GM12878 (cell line): ENCODE results near the gene ST7. TPM values are rescaled to one million over a fixed set of nuclear protein-coding genes. Genes with fewer than 3 reads are reported as not detected.

Experiments used
- ATAC-seq: fragments of 200-7000 bp; cut with Tn5 transposase; 3 replicates; pipeline ENCODE4 v1.9.1; 2020; ENCODE audit warnings: mild to moderate bottlenecking, moderate library complexity
- BruUV-seq: library from RNA; stranded (reverse); fragments of 400-500 nt; replicated peaks from 2 replicates; lab custom pipeline; 2021; lab: Mats Ljungman, UMichigan
- CTCF ChIA-PET: fragments of 300-600 bp; sonication (Branson Sonifier 250); formaldehyde crosslinking; extraction: SDS; loops from one replicate; lab custom pipeline; 2021; ENCODE audit warnings: inconsistent platforms; lab: Yijun Ruan, JAX
- POLR2A ChIA-PET: fragments of 350-600 bp; formaldehyde crosslinking; extraction: SDS; loops from one replicate; lab custom pipeline; 2021; ENCODE audit warnings: inconsistent platforms; lab: Charles Lee
- RAD21 ChIA-PET: fragments of 300-600 bp; sonication (Branson Sonifier 250); formaldehyde crosslinking; loops from one replicate; lab custom pipeline; 2023; ENCODE audit warnings: antibody characterized with exemption; ENCODE audit not compliant: unreplicated experiment; lab: Charles Lee
- SMC1A ChIA-PET: fragments of 300-600 bp; sonication (Branson Sonifier 250); formaldehyde crosslinking; loops from one replicate; lab custom pipeline; 2023; ENCODE audit not compliant: unreplicated experiment, uncharacterized antibody; lab: Charles Lee
- DNase-seq: peaks from one replicate; pipeline ENCODE4 v3.0.0-alpha.2; 2011; ENCODE audit warnings: low read depth, low spot score
- FAIRE-seq: peaks from 3 replicates; lab custom pipeline; 2011; peaks lifted over from hg19 to GRCh38; lab: Jason Lieb, UNC
- H2AFZ ChIP-seq: 2 replicates; pipeline ENCODE4 v1.6.0; 2011; ENCODE audit warnings: low read depth, low read length, control low read depth; ENCODE audit not compliant: control insufficient read depth
- H3K27ac ChIP-seq: 2 replicates; pipeline ENCODE4 v1.5.1; 2011; ENCODE audit warnings: control low read depth; ENCODE audit not compliant: control insufficient read depth, insufficient read depth
- H3K27me3 ChIP-seq, 2 experiments: replicated peaks in 1 of 2; 2 replicates each; pipeline versions ENCODE4 v1.6.0 to v1.6.1; 2011; ENCODE audit warnings: low read length in 1 of 2; ENCODE audit not compliant: control insufficient read depth in 2 of 2, insufficient read depth in 2 of 2
- H3K36me3 ChIP-seq, 2 experiments: 2 replicates each; pipeline ENCODE4 v1.5.1; 2011; ENCODE audit warnings: low read length in 1 of 2; ENCODE audit not compliant: control insufficient read depth in 2 of 2, insufficient read depth in 2 of 2
- H3K4me1 ChIP-seq: 2 replicates; pipeline ENCODE4 v1.6.1; 2011; ENCODE audit warnings: mild to moderate bottlenecking, low read length, moderate library complexity, mixed read lengths; ENCODE audit not compliant: control insufficient read depth, insufficient read depth
- H3K4me2 ChIP-seq: 2 replicates; pipeline ENCODE4 v1.6.0; 2011; ENCODE audit warnings: control low read depth; ENCODE audit not compliant: control insufficient read depth, insufficient read depth
- H3K4me3 ChIP-seq: fragments of 200-600 bp; sonication (generic); 2 replicates; pipeline ENCODE4 v1.5.1; 2016
- H3K79me2 ChIP-seq: 2 replicates; pipeline ENCODE4 v1.6.0; 2011; ENCODE audit warnings: low read length; ENCODE audit not compliant: control insufficient read depth, insufficient read depth
- H3K9ac ChIP-seq: 2 replicates; pipeline ENCODE4 v1.8.0; 2011; ENCODE audit warnings: low read length, control low read depth, mixed read lengths; ENCODE audit not compliant: control insufficient read depth, insufficient read depth
- H3K9me3 ChIP-seq: replicated peaks from 3 replicates; pipeline ENCODE4 v1.5.1; 2011; ENCODE audit warnings: mild to moderate bottlenecking, low read length; ENCODE audit not compliant: control insufficient read depth, insufficient read depth
- H4K20me1 ChIP-seq: 2 replicates; pipeline ENCODE4 v1.6.0; 2011; ENCODE audit not compliant: control insufficient read depth, insufficient read depth
- CTCF ChIP-seq, 3 experiments: IDR thresholded peaks in 2 of 3; conservative IDR thresholded peaks in 1 of 3; 2 replicates each; pipeline ENCODE4 v1.5.1; 2011; ENCODE audit warnings: low read depth in 3 of 3, low read length in 3 of 3, mild to moderate bottlenecking in 3 of 3, control low read depth in 2 of 3, moderate library complexity in 2 of 3, inconsistent platforms in 1 of 3, mixed read lengths in 1 of 3; ENCODE audit not compliant: control insufficient read depth in 2 of 3, insufficient read depth in 1 of 3; ENCODE audit errors: extremely low read depth in 1 of 3
- EP300 ChIP-seq, 2 experiments: fragments of 150-350 bp in 1 of 2; IDR thresholded peaks; 2 replicates each; pipeline ENCODE4 v1.6.1; 2011 to 2012; ENCODE audit warnings: low read depth in 2 of 2, low read length in 2 of 2, borderline replicate concordance in 1 of 2, improper control_type of control experiment in 1 of 2, inconsistent platforms in 1 of 2; ENCODE audit not compliant: control insufficient read depth in 1 of 2
- ESRRA ChIP-seq: IDR thresholded peaks from 2 replicates; pipeline ENCODE4 v1.6.1; 2012; ENCODE audit warnings: mild to moderate bottlenecking, low read length, improper control_type of control experiment
- FOXM1 ChIP-seq: IDR thresholded peaks from 2 replicates; pipeline ENCODE4 v1.6.1; 2012; ENCODE audit warnings: low read depth, mild to moderate bottlenecking, inconsistent platforms, low read length, moderate library complexity
- HCFC1 ChIP-seq: fragments of 150-350 bp; IDR thresholded peaks from 2 replicates; pipeline ENCODE4 v1.6.1; 2014; ENCODE audit warnings: low read length
- SMARCA5 ChIP-seq: fragments of 450-650 bp; IDR thresholded peaks from 2 replicates; pipeline ENCODE4 v1.6.1; 2017; ENCODE audit warnings: mild to moderate bottlenecking
- SREBF2 ChIP-seq: IDR thresholded peaks from 2 replicates; pipeline ENCODE4 v1.6.1; 2012; ENCODE audit warnings: mild to moderate bottlenecking, low read length
- ZBTB40 ChIP-seq: fragments of 450-650 bp; IDR thresholded peaks from 2 replicates; pipeline ENCODE4 v1.6.1; 2016; ENCODE audit warnings: mild to moderate bottlenecking, moderate library complexity, borderline replicate concordance
- ZNF384 ChIP-seq: IDR thresholded peaks from 2 replicates; pipeline ENCODE4 v1.6.1; 2012; ENCODE audit warnings: low read depth, mild to moderate bottlenecking, low read length, improper control_type of control experiment, borderline replicate concordance
- WGBS: methylation state at CpG from one replicate; pipeline ENCODE4 v1.1.6; 2016; ENCODE audit warnings: low lambda C conversion rate; ENCODE audit not compliant: insufficient replicate concordance, insufficient coverage; ENCODE audit errors: missing lambda C conversion rate; 5-methylcytosine and 5-hydroxymethylcytosine counted together
- in situ Hi-C: fragments of 300-500 bp; cut with MboI; formaldehyde crosslinking; loops from 9 replicates; pipeline ENCODE4 v1.14.3; 2018; ENCODE audit warnings: mixed read lengths
- intact Hi-C: fragments of 100-400 bp; cut with micrococcal nuclease; formaldehyde crosslinking; loops from one replicate; pipeline ENCODE4 v1.14.2; 2022; ENCODE audit not compliant: unreplicated experiment
- polyA plus RNA-seq, 11 experiments: library from polyadenylated mRNA; depleted of rRNA in 4 of 11; unstranded in 6 of 11; stranded (reverse) in 5 of 11; fragments of >200 nt; fragmentation: Nextera tagmentation in 4 of 11; fragmentation: Illumina TruSeq in 1 of 11; extraction: Ambion mirVana in 4 of 11; extraction: Trizol in 1 of 11; gene quantifications; 1 replicate in 1 of 11; 2 replicates in 10 of 11; pipeline versions ENCODE4 v1.2.1 to v1.2.3, GENCODE V29; 2011 to 2016; ENCODE audit warnings: inconsistent platforms in 2 of 11, missing spikeins in 2 of 11, low read depth in 1 of 11
- total RNA-seq, 4 experiments: library from RNA; depleted of rRNA in 3 of 4; stranded (reverse); fragments of >200 nt in 3 of 4; fragmentation: Illumina TruSeq in 1 of 4; extraction: Trizol in 1 of 4; gene quantifications; 2 replicates each; pipeline versions ENCODE4 v1.2.1 to v1.2.3, GENCODE V29; 2013 to 2021

Gene ST7
- total and polyA plus RNA-seq, 10 of the 15 experiments (the other 5 are each of a cell fraction or from before 2014, with no cell fraction given): 27.7 to 76.4 (median 53.6) TPM

- no peak for ATAC-seq
- Histone ChIP-seq H3K27me3 (no peaks in the 10 kb centered on the region), H3K9me3 (no peaks in the 10 kb centered on the region), H3K4me3 (no peak overlapping the region), H3K4me2 (no peak overlapping the region), H3K27ac (no peak overlapping the region), H4K20me1 (no peaks in the 10 kb centered on the region), H3K36me3 (peaks cover 1 to 26% of the 10 kb centered on the region in 2 experiments; a peak in 3 of 4 replicates), H3K4me1 (no peaks in the 10 kb centered on the region), H2AFZ (no peak overlapping the region), H3K9ac (no peak overlapping the region), H3K79me2 (no peaks in the 10 kb centered on the region)
- 98% methylated on average over 6 of the region's 6 CpGs for WGBS
- ChIA-PET CTCF (no interaction called here), POLR2A (no interaction called here), RAD21 (interaction anchor here (0.7 kb wide), 1 partner anchor 105 kb away, joined by 6 read pairs; no protein-coding TSS in a partner anchor), SMC1A (interaction anchor here (0.9 kb wide), 1 partner anchor 23 kb away, joined by 3 read pairs; no protein-coding TSS in a partner anchor)
- DNase-seq: no peak
- FAIRE-seq: no peak
- TF ChIP-seq HCFC1 (no peak), SREBF2 (no peak), ESRRA (no peak)
- BruUV-seq: no TSS peak
- in situ Hi-C loops: no loop called here
- intact Hi-C loops: no loop called here
Measured at GRCh38 chr7:116910383-116910782, 42.9 kb upstream of the ST7 start.

- Histone ChIP-seq H3K9ac (no peak overlapping the region), H3K4me1 (no peaks in the 10 kb centered on the region), H3K36me3 (peaks cover 1 to 29% of the 10 kb centered on the region in 2 experiments; a peak in 3 of 4 replicates), H3K27me3 (no peaks in the 10 kb centered on the region), H3K4me3 (no peak overlapping the region), H2AFZ (no peak overlapping the region), H3K9me3 (no peaks in the 10 kb centered on the region), H3K79me2 (no peaks in the 10 kb centered on the region), H4K20me1 (no peaks in the 10 kb centered on the region), H3K27ac (no peak overlapping the region), H3K4me2 (no peak overlapping the region)
- no peak for FAIRE-seq
- DNase-seq: no peak
- WGBS: 100% methylated on average over 1 of the region's 1 CpG
- CTCF ChIA-PET: interaction anchor here (1.0 to 1.7 kb wide), 5 partner anchors 11 to 216 kb away, joined by 3 to 4 read pairs (median 3); no protein-coding TSS in a partner anchor
- POLR2A ChIA-PET: no interaction called here
- RAD21 ChIA-PET: interaction anchor here (1.3 kb wide), 1 partner anchor 77 kb away, joined by 3 read pairs; no protein-coding TSS in a partner anchor
- no TSS peak for BruUV-seq
- in situ Hi-C loops: no loop called here
- ATAC-seq: no peak
- intact Hi-C loops: no loop called here
- SMC1A ChIA-PET: interaction anchor here (0.7 to 1.6 kb wide), 4 partner anchors 16 to 861 kb away, joined by 3 to 6 read pairs (median 3); no protein-coding TSS in a partner anchor
- no peak for TF ChIP-seq SMARCA5
- no peak for TF ChIP-seq FOXM1
- no peak for TF ChIP-seq ZNF384
- TF ChIP-seq EP300 (IDR thresholded peaks at IDR 0.05; ENCODE audit: borderline replicate concordance in 1 of 2, control insufficient read depth in 1 of 2, low read depth in 2 of 2, low read length in 2 of 2): no peak
- TF ChIP-seq CTCF (IDR thresholded peaks at IDR 0.05 in 2 of 3, conservative IDR thresholded peaks at IDR 0.05 in 1 of 3; ENCODE audit: control insufficient read depth in 2 of 3, extremely low read depth in 1 of 3, insufficient read depth in 1 of 3, low read depth in 3 of 3, low read length in 3 of 3): no peak
- no peak for TF ChIP-seq ZBTB40
Measured at GRCh38 chr7:116911801-116912200, 41.5 kb upstream of the ST7 start.
